HepG2 (cell line): Measurements from ENCODE around the gene LAMA5. TPM values are rescaled to one million over a fixed set of nuclear protein-coding genes. Genes with fewer than 3 reads are reported as not detected.

Source experiments
- ATAC-seq: fragments of 200-7000 bp; cut with Tn5 transposase; 3 replicates; pipeline ENCODE4 v1.9.1; 2020; ENCODE audit warnings: mild to moderate bottlenecking, moderate library complexity
- BruUV-seq: library from RNA; stranded (reverse); fragments of 400-500 nt; replicated peaks from 2 replicates; lab custom pipeline; 2021; lab: Mats Ljungman, UMichigan
- CTCF ChIA-PET: fragments of 300-600 bp; formaldehyde crosslinking; extraction: SDS; loops from one replicate; lab custom pipeline; 2021; ENCODE audit warnings: low total read pairs, inconsistent platforms, low intra/inter-chr PET ratio; lab: Yijun Ruan, JAX
- POLR2A ChIA-PET: fragments of 350-600 bp; sonication (Branson Sonifier 250); formaldehyde crosslinking; loops from one replicate; lab custom pipeline; 2020; ENCODE audit warnings: antibody characterized with exemption, inconsistent platforms; lab: Yijun Ruan, JAX
- DNase-seq: peaks from one replicate; pipeline ENCODE4 v3.0.0-alpha.2; 2015; ENCODE audit warnings: low spot score
- FAIRE-seq: peaks from 3 replicates; lab custom pipeline; 2011; peaks lifted over from hg19 to GRCh38; lab: Jason Lieb, UNC
- H2AFZ ChIP-seq: one replicate; pipeline ENCODE4 v1.6.1; 2011; ENCODE audit warnings: low read length, inconsistent platforms
- H3K27ac ChIP-seq: fragments of 300-600 bp; 3 replicates; pipeline ENCODE4 v1.8.0; 2011; ENCODE audit warnings: mixed run types, mild to moderate bottlenecking, mixed read lengths, low read length, inconsistent platforms; ENCODE audit not compliant: insufficient read depth; ENCODE audit errors: extremely low read length
- H3K27me3 ChIP-seq, 2 experiments: fragments of 200-600 bp in 1 of 2; 2 replicates in 1 of 2; 3 replicates in 1 of 2; pipeline versions ENCODE4 v1.6.0 to v1.8.0; 2011; ENCODE audit warnings: low read length in 2 of 2, mild to moderate bottlenecking in 2 of 2, moderate library complexity in 2 of 2, inconsistent platforms in 1 of 2; ENCODE audit not compliant: insufficient read depth in 2 of 2, control insufficient read depth in 1 of 2
- H3K36me3 ChIP-seq, 2 experiments: fragments of 200-600 bp in 1 of 2; replicated peaks in 1 of 2; 2 replicates in 1 of 2; 3 replicates in 1 of 2; pipeline versions ENCODE4 v1.5.1 to v1.8.0; 2011; ENCODE audit warnings: low read length in 2 of 2, inconsistent platforms in 1 of 2; ENCODE audit not compliant: insufficient read depth in 2 of 2, control insufficient read depth in 1 of 2
- H3K4me1 ChIP-seq: 2 replicates; pipeline ENCODE4 v1.5.1; 2012; ENCODE audit warnings: low read length, inconsistent platforms; ENCODE audit not compliant: insufficient read depth
- H3K4me2 ChIP-seq: 2 replicates; pipeline ENCODE4 v1.6.0; 2011; ENCODE audit warnings: low read depth, low read length, inconsistent platforms
- H3K4me3 ChIP-seq, 3 experiments: fragments of 200-600 bp in 1 of 3; sonication (generic), shearing (Covaris generic) in 1 of 3; replicated peaks in 1 of 3; 2 replicates each; pipeline ENCODE4 v1.5.1; 2011 to 2016; ENCODE audit warnings: low read length in 3 of 3, inconsistent platforms in 2 of 3, low read depth in 2 of 3, mild to moderate bottlenecking in 2 of 3, control low read depth in 1 of 3, mixed read lengths in 1 of 3; ENCODE audit not compliant: insufficient read depth in 1 of 3
- H3K79me2 ChIP-seq: one replicate; pipeline ENCODE4 v1.6.1; 2011; ENCODE audit warnings: low read length, inconsistent platforms; ENCODE audit not compliant: insufficient read depth
- H3K9ac ChIP-seq: 2 replicates; pipeline ENCODE4 v1.6.0; 2011; ENCODE audit warnings: mild to moderate bottlenecking, low read depth, low read length, inconsistent platforms; ENCODE audit not compliant: insufficient read depth
- H3K9me3 ChIP-seq: 2 replicates; pipeline ENCODE4 v1.5.1; 2012; ENCODE audit warnings: mild to moderate bottlenecking, low read length
- H4K20me1 ChIP-seq: 2 replicates; pipeline ENCODE4 v1.6.0; 2011; ENCODE audit warnings: inconsistent platforms, mild to moderate bottlenecking, low read length, moderate library complexity; ENCODE audit not compliant: insufficient read depth
- AGO1 ChIP-seq: fragments of 200-400 bp; formaldehyde crosslinking; IDR thresholded peaks from 2 replicates; pipeline ENCODE4 v1.6.1; 2017; ENCODE audit warnings: mild to moderate bottlenecking, low read depth, low read length, moderate library complexity; ENCODE audit not compliant: poor library complexity, severe bottlenecking
- AGO2 ChIP-seq: fragments of 200-400 bp; formaldehyde crosslinking; optimal IDR thresholded peaks from 2 replicates; pipeline ENCODE3; 2017; ENCODE audit warnings: mild to moderate bottlenecking, low read depth, low read length, moderate library complexity
- FOXA1 ChIP-seq, 2 experiments: fragments of 450-650 bp in 1 of 2; sonication (generic) in 1 of 2; formaldehyde crosslinking in 1 of 2; IDR thresholded peaks; 2 replicates each; pipeline versions ENCODE4 v1.4.0 to v1.6.1; 2016 to 2020; ENCODE audit warnings: missing genetic modification reagents in 1 of 2
- KLF11 ChIP-seq: IDR thresholded peaks from 2 replicates; pipeline ENCODE4 v1.6.1; 2016; ENCODE audit warnings: missing compliant biosample characterization
- NR3C1 ChIP-seq: sonication (generic); formaldehyde crosslinking; IDR thresholded peaks from 2 replicates; pipeline ENCODE4 v1.4.0; 2020; ENCODE audit warnings: missing genetic modification reagents
- PLRG1 ChIP-seq: fragments of 450-650 bp; conservative IDR thresholded peaks from 2 replicates; pipeline ENCODE4 v1.6.1; 2016
- RBFOX2 ChIP-seq: fragments of 200-400 bp; formaldehyde crosslinking; IDR thresholded peaks from 2 replicates; pipeline ENCODE4 v1.6.1; 2017; ENCODE audit warnings: low read depth, mild to moderate bottlenecking, low read length
- SP4 ChIP-seq: sonication (generic); formaldehyde crosslinking; IDR thresholded peaks from 2 replicates; pipeline ENCODE4 v1.8.1; 2023; ENCODE audit warnings: mild to moderate bottlenecking, missing genetic modification reagents
- ZFP36L1 ChIP-seq: sonication (generic); formaldehyde crosslinking; IDR thresholded peaks from 2 replicates; pipeline ENCODE4 v1.8.0; 2022; ENCODE audit warnings: mild to moderate bottlenecking, missing genetic modification reagents, moderate library complexity
- ZNF230 ChIP-seq: sonication (generic); formaldehyde crosslinking; IDR thresholded peaks from 2 replicates; pipeline ENCODE4 v1.4.0; 2020; ENCODE audit warnings: mild to moderate bottlenecking, missing genetic modification reagents
- WGBS: methylation state at CpG from one replicate; pipeline ENCODE4 v1.1.6; 2017; ENCODE audit warnings: low lambda C conversion rate; 5-methylcytosine and 5-hydroxymethylcytosine counted together
- in situ Hi-C: cut with HindIII; loops from 2 replicates; pipeline ENCODE4 v1.10.0; 2017; ENCODE audit warnings: low pct_unique_long_range_greater_than_20kb; ENCODE audit not compliant: extremely low pct_ligation_motif_present
- intact Hi-C: fragments of 100-400 bp; cut with micrococcal nuclease; formaldehyde crosslinking; loops from one replicate; pipeline ENCODE4 v1.10.0; 2022; ENCODE audit not compliant: unreplicated experiment
- polyA plus RNA-seq, 8 experiments: library from polyadenylated mRNA; depleted of rRNA in 3 of 8; stranded (reverse) in 7 of 8; unstranded in 1 of 8; fragments of >200 nt; fragmentation: Illumina TruSeq in 4 of 8; extraction: Trizol in 4 of 8; gene quantifications; 2 replicates each; pipeline versions ENCODE4 v1.2.1 to v1.2.3, GENCODE V29; 2011 to 2016; ENCODE audit warnings: low read depth in 4 of 8, missing spikeins in 1 of 8, mixed read lengths in 1 of 8; ENCODE audit not compliant: insufficient read depth in 1 of 8
- total RNA-seq, 5 experiments: library from RNA; depleted of rRNA; stranded (reverse); fragments of >200 nt; fragmentation: Illumina TruSeq; extraction: Trizol; gene quantifications; 2 replicates each; pipeline ENCODE4 v1.2.3, GENCODE V29; 2016; ENCODE audit warnings: low read depth in 1 of 5
- TF ChIP-seq, protein P1 (sequence below): sonication (generic); formaldehyde crosslinking; IDR thresholded peaks from 2 replicates; pipeline ENCODE4 v1.4.0; 2020; ENCODE audit warnings: missing genetic modification reagents, mild to moderate bottlenecking, borderline replicate concordance
- TF ChIP-seq, protein P2 (sequence below): sonication (generic); formaldehyde crosslinking; IDR thresholded peaks from 2 replicates; pipeline ENCODE4 v1.4.0; 2020; ENCODE audit warnings: missing genetic modification reagents

LAMA5 gene
- total and polyA plus RNA-seq, 2 of the 13 experiments (the other 11 are each of a cell fraction or from before 2014, with no cell fraction given), result 21.0 to 44.7 TPM

DNA sequence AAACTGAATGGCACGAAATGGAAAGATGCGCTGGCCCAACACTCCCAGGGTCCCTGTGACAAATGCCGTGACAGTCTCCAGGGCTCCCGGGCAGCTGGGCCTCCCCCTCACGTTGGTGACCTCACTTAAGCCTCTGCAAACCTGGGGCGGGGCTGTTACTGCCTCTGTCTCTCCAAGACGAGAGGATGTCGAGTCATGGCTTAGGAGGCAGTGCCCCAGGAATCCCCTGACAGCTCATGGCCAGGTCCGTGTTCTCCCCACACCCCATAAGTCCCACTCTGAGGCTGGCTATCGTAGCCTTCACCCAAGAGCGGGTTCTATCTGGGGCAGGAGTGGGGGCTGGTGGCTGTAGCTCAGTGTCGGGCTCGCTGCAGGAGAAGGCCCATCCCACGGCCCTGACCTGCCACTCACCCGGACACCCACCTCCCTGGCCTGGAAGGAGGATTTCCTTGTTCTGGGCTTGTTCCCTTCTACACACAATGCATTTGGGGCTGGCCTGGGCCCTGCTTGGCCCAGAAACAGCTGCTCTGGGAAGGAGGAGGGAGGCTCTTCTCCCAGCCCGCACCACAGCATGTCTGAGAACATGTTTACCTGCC is 14.2 kb upstream of the LAMA5 start (continued):
- TF ChIP-seq, protein P1, sequence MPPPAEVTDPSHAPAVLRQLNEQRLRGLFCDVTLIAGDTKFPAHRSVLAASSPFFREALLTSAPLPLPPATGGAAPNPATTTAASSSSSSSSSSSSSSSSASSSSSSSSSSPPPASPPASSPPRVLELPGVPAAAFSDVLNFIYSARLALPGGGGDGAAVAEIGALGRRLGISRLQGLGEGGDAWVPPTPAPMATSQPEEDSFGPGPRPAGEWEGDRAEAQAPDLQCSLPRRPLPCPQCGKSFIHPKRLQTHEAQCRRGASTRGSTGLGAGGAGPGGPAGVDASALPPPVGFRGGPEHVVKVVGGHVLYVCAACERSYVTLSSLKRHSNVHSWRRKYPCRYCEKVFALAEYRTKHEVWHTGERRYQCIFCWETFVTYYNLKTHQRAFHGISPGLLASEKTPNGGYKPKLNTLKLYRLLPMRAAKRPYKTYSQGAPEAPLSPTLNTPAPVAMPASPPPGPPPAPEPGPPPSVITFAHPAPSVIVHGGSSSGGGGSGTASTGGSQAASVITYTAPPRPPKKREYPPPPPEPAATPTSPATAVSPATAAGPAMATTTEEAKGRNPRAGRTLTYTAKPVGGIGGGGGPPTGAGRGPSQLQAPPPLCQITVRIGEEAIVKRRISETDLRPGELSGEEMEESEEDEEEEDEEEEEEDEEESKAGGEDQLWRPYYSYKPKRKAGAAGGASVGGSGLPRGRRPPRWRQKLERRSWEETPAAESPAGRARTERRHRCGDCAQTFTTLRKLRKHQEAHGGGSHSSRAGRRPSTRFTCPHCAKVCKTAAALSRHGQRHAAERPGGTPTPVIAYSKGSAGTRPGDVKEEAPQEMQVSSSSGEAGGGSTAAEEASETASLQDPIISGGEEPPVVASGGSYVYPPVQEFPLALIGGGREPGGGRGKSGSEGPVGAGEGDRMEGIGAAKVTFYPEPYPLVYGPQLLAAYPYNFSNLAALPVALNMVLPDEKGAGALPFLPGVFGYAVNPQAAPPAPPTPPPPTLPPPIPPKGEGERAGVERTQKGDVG (CRISPR knock-in tag), result no peak

DNA sequence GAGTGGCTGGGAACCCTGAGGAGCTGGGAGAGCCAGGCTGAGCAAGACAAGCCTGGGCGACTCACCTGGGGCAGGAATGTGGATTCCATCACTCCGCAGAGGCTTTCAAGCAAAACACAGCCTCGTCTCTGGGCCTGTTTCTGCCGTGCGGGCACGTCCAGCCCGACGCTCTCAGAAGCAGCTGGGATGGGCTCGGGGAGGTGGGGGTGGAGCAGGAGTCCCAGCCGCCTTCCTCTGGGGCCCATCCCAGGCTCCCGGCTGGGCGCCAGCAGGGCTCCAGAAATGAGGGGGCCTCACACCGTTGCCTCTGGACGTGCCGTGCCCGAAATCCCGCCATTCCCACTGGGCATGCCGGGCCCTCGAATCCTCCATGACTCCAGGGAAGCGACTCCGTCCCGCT is 11.1 kb upstream of the LAMA5 start:
- in situ Hi-C loops, result no loop called here
- TF ChIP-seq AGO1, result peak; percentile 23
- TF ChIP-seq KLF11 (CRISPR knock-in tag), result no peak
- no peak for TF ChIP-seq RBFOX2
- no peak for TF ChIP-seq NR3C1 (CRISPR knock-in tag)
- TF ChIP-seq FOXA1 (IDR thresholded peaks at IDR 0.05), result no peak
- TF ChIP-seq FOXA1 (CRISPR knock-in tag; IDR thresholded peaks at IDR 0.05), result no peak
- TF ChIP-seq ZFP36L1 (CRISPR knock-in tag), result no peak
- TF ChIP-seq PLRG1, result no peak
- TF ChIP-seq, protein P2, sequence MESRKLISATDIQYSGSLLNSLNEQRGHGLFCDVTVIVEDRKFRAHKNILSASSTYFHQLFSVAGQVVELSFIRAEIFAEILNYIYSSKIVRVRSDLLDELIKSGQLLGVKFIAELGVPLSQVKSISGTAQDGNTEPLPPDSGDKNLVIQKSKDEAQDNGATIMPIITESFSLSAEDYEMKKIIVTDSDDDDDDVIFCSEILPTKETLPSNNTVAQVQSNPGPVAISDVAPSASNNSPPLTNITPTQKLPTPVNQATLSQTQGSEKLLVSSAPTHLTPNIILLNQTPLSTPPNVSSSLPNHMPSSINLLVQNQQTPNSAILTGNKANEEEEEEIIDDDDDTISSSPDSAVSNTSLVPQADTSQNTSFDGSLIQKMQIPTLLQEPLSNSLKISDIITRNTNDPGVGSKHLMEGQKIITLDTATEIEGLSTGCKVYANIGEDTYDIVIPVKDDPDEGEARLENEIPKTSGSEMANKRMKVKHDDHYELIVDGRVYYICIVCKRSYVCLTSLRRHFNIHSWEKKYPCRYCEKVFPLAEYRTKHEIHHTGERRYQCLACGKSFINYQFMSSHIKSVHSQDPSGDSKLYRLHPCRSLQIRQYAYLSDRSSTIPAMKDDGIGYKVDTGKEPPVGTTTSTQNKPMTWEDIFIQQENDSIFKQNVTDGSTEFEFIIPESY (CRISPR knock-in tag), result peak; percentile 34; the same call in 1 of the 2 replicates
- TF ChIP-seq ZNF230, result no peak
- peak; percentile 40 for TF ChIP-seq AGO2
- no peak for TF ChIP-seq SP4 (CRISPR knock-in tag)

More for the DNA sequence above, 11.1 kb upstream of the LAMA5 start:
- WGBS, result 66% methylated on average over 16 of the region's 22 CpGs
- no TSS peak for BruUV-seq
- ChIA-PET CTCF (interaction anchor here (4.8 kb wide), 1 partner anchor 76 kb away, joined by 73 read pairs; the partner anchor contains the start of gene ADRM1), POLR2A (interaction anchor here (4.3 to 5.4 kb wide), 2 partner anchors 8 to 12 kb away, joined by 41 to 95 read pairs; partner anchors contain the start of genes LAMA5 and RPS21)
- H4K20me1 ChIP-seq, result peaks cover 6% of the 10 kb centered on the region; the same call in 1 of the 2 replicates
- no peak overlapping the region for H3K4me3 ChIP-seq
- no peak overlapping the region for H3K4me2 ChIP-seq
- H3K9me3 ChIP-seq, result no peaks in the 10 kb centered on the region
- no peak overlapping the region for H2AFZ ChIP-seq
- peaks cover 52% of the 10 kb centered on the region for H3K4me1 ChIP-seq
- H3K27me3 ChIP-seq, result no peaks in the 10 kb centered on the region
- ATAC-seq, result no peak
- no peak overlapping the region for H3K27ac ChIP-seq
- no peak for FAIRE-seq
- no peaks in the 10 kb centered on the region for H3K79me2 ChIP-seq
- no peak overlapping the region for H3K9ac ChIP-seq
- 0 out of 5 replicates have a peak, but pooled peaks cover 2 to 6% of the 10 kb centered on the region in 2 experiments for H3K36me3 ChIP-seq
- intact Hi-C loops, result loop anchor here (5.0 to 10.0 kb wide), 2 partner anchors 141 to 417 kb away; partner anchors contain the start of genes MRGBP and OSBPL2
- no peak for DNase-seq
